Prostate gland (tissue), 2 donors: ENCODE data around the gene UAP1L1.

ENCODE experiments used
- POLR2A ChIP-seq: fragments of 450-650 bp; IDR thresholded peaks from one replicate; pipeline ENCODE4 v1.6.1; 2016; ENCODE audit warnings: antibody characterized with exemption, mild to moderate bottlenecking
- TF ChIP-seq, protein P1 (sequence below), 4 experiments: fragments of 200-600 bp in 2 of 4; fragments of 450-650 bp in 2 of 4; sonication (generic) in 2 of 4; IDR thresholded peaks; 1 replicate in 3 of 4; 2 replicates in 1 of 4; pipeline ENCODE4 v1.5.1; 2016 to 2019; ENCODE audit warnings: antibody characterized with exemption in 4 of 4, mild to moderate bottlenecking in 2 of 4, moderate library complexity in 2 of 4

GRCh38 chr9:137064880-137065164 lies 12.5 kb upstream of the UAP1L1 start:
- TF ChIP-seq, protein P1, sequence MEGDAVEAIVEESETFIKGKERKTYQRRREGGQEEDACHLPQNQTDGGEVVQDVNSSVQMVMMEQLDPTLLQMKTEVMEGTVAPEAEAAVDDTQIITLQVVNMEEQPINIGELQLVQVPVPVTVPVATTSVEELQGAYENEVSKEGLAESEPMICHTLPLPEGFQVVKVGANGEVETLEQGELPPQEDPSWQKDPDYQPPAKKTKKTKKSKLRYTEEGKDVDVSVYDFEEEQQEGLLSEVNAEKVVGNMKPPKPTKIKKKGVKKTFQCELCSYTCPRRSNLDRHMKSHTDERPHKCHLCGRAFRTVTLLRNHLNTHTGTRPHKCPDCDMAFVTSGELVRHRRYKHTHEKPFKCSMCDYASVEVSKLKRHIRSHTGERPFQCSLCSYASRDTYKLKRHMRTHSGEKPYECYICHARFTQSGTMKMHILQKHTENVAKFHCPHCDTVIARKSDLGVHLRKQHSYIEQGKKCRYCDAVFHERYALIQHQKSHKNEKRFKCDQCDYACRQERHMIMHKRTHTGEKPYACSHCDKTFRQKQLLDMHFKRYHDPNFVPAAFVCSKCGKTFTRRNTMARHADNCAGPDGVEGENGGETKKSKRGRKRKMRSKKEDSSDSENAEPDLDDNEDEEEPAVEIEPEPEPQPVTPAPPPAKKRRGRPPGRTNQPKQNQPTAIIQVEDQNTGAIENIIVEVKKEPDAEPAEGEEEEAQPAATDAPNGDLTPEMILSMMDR (IDR thresholded peaks at IDR 0.05), result no peak
- TF ChIP-seq POLR2A, result no peak
